ENCODE data around the gene OR2J2.
"Not testable (repeated sequence)": the region's sequence is repeated elsewhere in the genome, so short reads cannot be mapped to it uniquely, and the experiment has no call there.

Gene OR2J2

GRCh38 chr6:29146179-29146578, 24.5 kb upstream of the OR2J2 start:
- ChIA-PET POLR2A (no interaction called here), CTCF (no interaction called here)
- DNase-seq (ENCODE audit: extremely low spot score), result no peak
- TF ChIP-seq CTCF (IDR thresholded peaks at IDR 0.05; ENCODE audit: control extremely low read depth, extremely low read depth, low read depth, missing control alignments), result no peak

- DNase-seq (ENCODE audit: extremely low spot score), result no peak
- ChIA-PET POLR2A (no interaction called here), CTCF (no interaction called here)
- TF ChIP-seq CTCF (IDR thresholded peaks at IDR 0.05; ENCODE audit: control extremely low read depth, extremely low read depth, low read depth, missing control alignments), result no peak
Measured at GRCh38 chr6:29147074-29147473, 23.6 kb upstream of the OR2J2 start.

- DNase-seq (ENCODE audit: extremely low spot score); CTCF ChIA-PET; POLR2A ChIA-PET: not testable (repeated sequence)
Measured at GRCh38 chr6:29149444-29149843, 21.3 kb upstream of the OR2J2 start.

GRCh38 chr6:29153083-29153482, 17.6 kb upstream of the OR2J2 start:
- DNase-seq (ENCODE audit: extremely low spot score), result no peak
- no peak for TF ChIP-seq CTCF (IDR thresholded peaks at IDR 0.05; ENCODE audit: control extremely low read depth, extremely low read depth, low read depth, missing control alignments)
- POLR2A ChIA-PET, result no interaction called here
- CTCF ChIA-PET, result no interaction called here

GRCh38 chr6:29155182-29155581, 15.5 kb upstream of the OR2J2 start:
- POLR2A ChIA-PET; DNase-seq (ENCODE audit: extremely low spot score); CTCF ChIA-PET: not testable (repeated sequence)

- DNase-seq (ENCODE audit: extremely low spot score); POLR2A ChIA-PET: not testable (repeated sequence)
- CTCF ChIA-PET, result interaction anchor here (1.2 kb wide), 1 partner anchor 14 kb away, joined by 3 read pairs; no protein-coding TSS in a partner anchor
Measured at GRCh38 chr6:29159922-29160321, 10.8 kb upstream of the OR2J2 start.

GRCh38 chr6:29165571-29165970, 5.1 kb upstream of the OR2J2 start:
- POLR2A ChIA-PET; CTCF ChIA-PET; DNase-seq (ENCODE audit: extremely low spot score): not testable (repeated sequence)

- ChIA-PET POLR2A (no interaction called here), CTCF (no interaction called here)
- no peak for DNase-seq (ENCODE audit: extremely low spot score)
- no peak for TF ChIP-seq CTCF (IDR thresholded peaks at IDR 0.05; ENCODE audit: control extremely low read depth, extremely low read depth, low read depth, missing control alignments)
Measured at GRCh38 chr6:29171736-29172135, 1.0 kb downstream of the OR2J2 start.

- no peak for DNase-seq (ENCODE audit: extremely low spot score)
- ChIA-PET CTCF (no interaction called here), POLR2A (no interaction called here)
- TF ChIP-seq CTCF (IDR thresholded peaks at IDR 0.05; ENCODE audit: control extremely low read depth, extremely low read depth, low read depth, missing control alignments), result no peak
Measured at GRCh38 chr6:29183594-29183993, 12.9 kb downstream of the OR2J2 start.

GRCh38 chr6:29188659-29189058, 18.0 kb downstream of the OR2J2 start:
- CTCF ChIA-PET; POLR2A ChIA-PET; DNase-seq (ENCODE audit: extremely low spot score): not testable (repeated sequence)
